Measurements from ENCODE around the gene KIAA0753.

The KIAA0753 gene

GRCh38 chr17:6641247-6641863 lies 844 bp upstream of the KIAA0753 start:
- no peak for DNase-seq (ENCODE audit: low read depth, low spot score)

GRCh38 chr17:6639586-6640535 lies 650 bp downstream of the KIAA0753 start:
- DNase-seq (ENCODE audit: low read depth, low spot score): no peak

- DNase-seq (ENCODE audit: low read depth, low spot score): no peak
These were observed 1.4 kb downstream of the KIAA0753 start for GRCh38 chr17:6639014-6639585.

GRCh38 chr17:6638046-6638908 lies 2.2 kb downstream of the KIAA0753 start:
- no peak for DNase-seq (ENCODE audit: low read depth, low spot score)

GRCh38 chr17:6637458-6637840 lies 3.1 kb downstream of the KIAA0753 start:
- no peak for DNase-seq (ENCODE audit: low read depth, low spot score)

- DNase-seq (ENCODE audit: low read depth, low spot score): no peak
These were observed 3.7 kb downstream of the KIAA0753 start for GRCh38 chr17:6636616-6637457.

- DNase-seq (ENCODE audit: low read depth, low spot score): no peak
These were observed 4.4 kb downstream of the KIAA0753 start for GRCh38 chr17:6636105-6636504.

GRCh38 chr17:6633263-6633662 lies 7.2 kb downstream of the KIAA0753 start:
- DNase-seq (ENCODE audit: low read depth, low spot score): no peak

- no peak for DNase-seq (ENCODE audit: low read depth, low spot score)
These were observed 8.0 kb downstream of the KIAA0753 start for GRCh38 chr17:6632530-6632929.

GRCh38 chr17:6630390-6630789 lies 10.1 kb downstream of the KIAA0753 start:
- no peak for DNase-seq (ENCODE audit: low read depth, low spot score)

- DNase-seq (ENCODE audit: low read depth, low spot score): no peak
These were observed 13.5 kb downstream of the KIAA0753 start for GRCh38 chr17:6627019-6627418.

GRCh38 chr17:6626616-6627015 lies 13.9 kb downstream of the KIAA0753 start:
- no peak for DNase-seq (ENCODE audit: low read depth, low spot score)

GRCh38 chr17:6623941-6624340 lies 16.6 kb downstream of the KIAA0753 start:
- no peak for DNase-seq (ENCODE audit: low read depth, low spot score)

- no peak for DNase-seq (ENCODE audit: low read depth, low spot score)
These were observed 29.3 kb downstream of the KIAA0753 start for GRCh38 chr17:6611231-6611630.

GRCh38 chr17:6610011-6610410 lies 30.5 kb downstream of the KIAA0753 start:
- DNase-seq (ENCODE audit: low read depth, low spot score): no peak

GRCh38 chr17:6608321-6608720 lies 32.2 kb downstream of the KIAA0753 start:
- no peak for DNase-seq (ENCODE audit: low read depth, low spot score)

GRCh38 chr17:6605142-6605541 lies 35.4 kb downstream of the KIAA0753 start:
- DNase-seq (ENCODE audit: low read depth, low spot score): no peak

- DNase-seq (ENCODE audit: low read depth, low spot score): no peak
These were observed 36.7 kb downstream of the KIAA0753 start for GRCh38 chr17:6603744-6604325.

- DNase-seq (ENCODE audit: low read depth, low spot score): no peak
These were observed 38.4 kb downstream of the KIAA0753 start for GRCh38 chr17:6602141-6602540.

GRCh38 chr17:6599364-6599763 lies 41.1 kb downstream of the KIAA0753 start:
- no peak for DNase-seq (ENCODE audit: low read depth, low spot score)
